ENCODE data around the gene AOX1. TPM values are rescaled to one million over a fixed set of nuclear protein-coding genes. Genes with fewer than 3 reads are reported as not detected.
"Not testable (repeated sequence)": the region's sequence is repeated elsewhere in the genome, so short reads cannot be mapped to it uniquely, and the experiment has no call there.

AOX1 gene
- total RNA-seq, 1 experiment from 2014 or later: 27.5 TPM

GRCh38 chr2:200627110-200627770 is 41.4 kb downstream of the AOX1 start:
- DNase-seq (ENCODE audit: low read depth): no peak

DNA sequence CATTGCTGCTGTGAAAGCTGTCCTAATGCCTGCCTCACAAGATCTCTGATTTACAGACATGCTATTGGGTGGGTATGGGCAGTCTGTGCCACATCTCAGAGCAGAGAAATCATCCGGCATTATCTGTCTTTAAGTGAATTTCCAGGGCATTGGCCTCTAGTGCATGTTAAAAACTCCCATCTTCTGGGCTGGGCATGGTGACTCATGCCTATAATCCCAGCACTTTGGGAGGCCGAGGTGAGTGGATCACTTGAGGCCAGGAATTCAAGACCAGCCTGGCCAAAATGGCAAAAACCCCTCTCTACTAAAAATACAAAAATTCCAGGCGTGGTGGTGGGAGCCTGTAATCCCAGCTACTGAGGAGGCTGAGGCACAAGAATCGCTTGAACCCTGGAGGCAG is 42.6 kb downstream of the AOX1 start:
- peak; percentile 56 for DNase-seq (ENCODE audit: low read depth)

- DNase-seq (ENCODE audit: low read depth): no peak
Observed at GRCh38 chr2:200631287-200631686, 45.5 kb downstream of the AOX1 start.

DNA sequence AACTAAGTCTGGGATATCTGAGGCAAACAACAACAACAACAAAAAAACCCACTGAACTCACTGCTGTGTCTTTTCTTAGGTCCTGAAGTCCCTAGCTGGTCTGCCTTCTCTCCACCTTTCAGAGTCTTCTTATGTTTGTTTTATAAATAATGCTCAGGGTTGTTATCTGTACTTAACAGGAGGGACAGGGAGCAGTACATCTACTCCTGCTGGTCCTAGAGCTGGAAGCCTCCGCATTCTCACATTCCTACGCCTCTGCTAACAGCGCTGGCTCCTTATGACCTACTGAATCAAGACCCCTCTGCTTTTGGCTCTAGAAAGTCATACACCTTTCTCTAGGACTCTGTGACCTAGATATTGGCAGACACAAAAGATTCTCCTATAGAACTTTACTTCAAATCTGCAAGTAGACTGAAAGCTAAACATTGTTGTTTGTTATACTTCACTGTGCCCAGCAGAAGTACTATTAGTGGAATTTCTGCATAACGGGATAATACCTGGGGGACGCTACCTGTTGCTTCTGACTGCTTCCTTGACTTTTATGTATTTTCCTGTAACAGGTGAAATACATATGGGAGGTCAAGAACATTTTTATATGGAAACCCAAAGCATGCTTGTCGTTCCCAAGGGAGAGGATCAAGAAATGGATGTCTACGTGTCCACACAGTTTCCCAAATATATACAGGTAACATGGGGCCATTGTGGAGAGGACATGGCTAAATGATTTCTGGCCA is 48.6 kb downstream of the AOX1 start:
- DNase-seq (ENCODE audit: low read depth): no peak

DNA sequence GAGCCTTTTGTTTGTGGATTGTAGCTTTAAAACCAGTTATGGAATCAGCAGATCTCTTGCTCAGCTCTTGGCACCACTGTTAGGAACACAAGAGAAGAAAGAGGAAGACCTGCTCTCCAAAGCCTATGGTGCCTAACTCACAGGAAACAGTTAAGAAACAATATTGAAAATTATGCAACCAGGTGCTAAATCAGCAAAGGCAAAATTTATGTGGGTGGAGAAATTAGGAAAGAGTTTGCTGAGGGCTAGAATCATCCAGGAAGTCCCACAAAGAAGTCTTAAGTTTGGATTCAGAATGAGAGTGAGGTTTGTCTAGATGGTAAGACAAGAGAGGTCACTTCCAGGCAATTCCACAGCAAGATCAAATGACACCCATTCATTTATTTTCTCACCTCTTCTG is 49.4 kb downstream of the AOX1 start:
- no peak for DNase-seq (ENCODE audit: low read depth)

DNA sequence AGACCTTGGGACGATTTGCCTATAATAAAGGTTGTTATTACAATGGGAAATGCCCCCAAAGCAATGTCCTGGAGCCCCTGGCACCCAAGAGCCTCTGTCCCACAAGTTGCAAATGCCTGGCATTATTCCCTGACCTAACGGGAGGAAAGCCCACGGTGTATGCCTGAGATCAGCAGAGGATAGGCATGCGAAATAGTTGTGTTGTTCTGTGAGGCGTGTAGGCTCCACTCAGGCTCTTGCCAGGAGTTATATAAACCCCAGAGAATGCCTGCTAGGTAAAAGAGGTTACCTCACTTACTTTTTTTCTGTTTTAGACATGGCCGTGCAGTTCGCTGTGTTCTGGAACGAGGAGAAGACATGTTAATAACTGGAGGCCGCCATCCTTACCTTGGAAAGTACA is 52.1 kb downstream of the AOX1 start:
- no peak for DNase-seq (ENCODE audit: low read depth)

GRCh38 chr2:200640176-200640575 is 54.4 kb downstream of the AOX1 start:
- DNase-seq (ENCODE audit: low read depth): no peak

GRCh38 chr2:200640901-200641300 is 55.1 kb downstream of the AOX1 start:
- DNase-seq (ENCODE audit: low read depth): no peak

GRCh38 chr2:200648518-200649281 is 62.9 kb downstream of the AOX1 start:
- not testable (repeated sequence) for DNase-seq (ENCODE audit: low read depth)

DNA sequence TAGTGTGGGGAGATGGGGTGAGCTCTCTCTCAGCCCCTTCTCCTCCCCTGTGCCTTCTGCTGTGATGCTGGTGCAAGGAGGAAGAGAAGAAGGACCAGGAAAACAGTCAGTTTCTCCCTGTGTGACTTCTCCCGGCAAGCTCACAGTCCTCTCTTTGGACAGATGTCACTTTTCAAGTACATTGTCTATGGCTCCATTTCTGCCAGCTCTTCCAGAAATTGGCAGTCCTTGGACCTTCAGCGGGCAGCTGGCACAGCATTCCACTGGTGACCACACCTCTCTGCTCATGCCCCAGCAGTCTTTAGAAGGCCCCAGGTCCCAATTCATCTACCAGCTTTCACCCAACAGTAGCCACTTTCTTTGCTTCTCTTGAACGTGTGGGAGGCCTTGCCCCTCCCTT is 63.9 kb downstream of the AOX1 start:
- no peak for DNase-seq (ENCODE audit: low read depth)

DNA sequence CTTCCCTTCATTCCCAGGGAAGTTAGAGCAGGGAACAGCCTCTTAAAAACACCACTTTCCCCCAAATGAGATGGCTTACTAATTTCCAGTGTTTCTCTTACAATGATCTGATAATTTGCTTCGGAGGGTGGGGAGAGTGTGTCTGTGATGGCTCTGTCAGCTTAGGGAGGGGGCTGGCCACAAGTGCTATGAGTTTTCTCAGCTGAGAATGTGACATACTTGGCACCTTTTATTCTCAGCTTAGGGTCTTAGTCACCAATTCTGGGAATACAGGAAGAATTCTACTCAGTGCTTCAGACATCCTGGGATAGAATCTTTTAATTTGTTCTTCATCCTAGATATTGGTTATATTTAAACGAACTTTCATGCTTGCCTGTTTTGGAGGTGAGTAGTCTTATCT is 64.4 kb downstream of the AOX1 start:
- no peak for DNase-seq (ENCODE audit: low read depth)

DNA sequence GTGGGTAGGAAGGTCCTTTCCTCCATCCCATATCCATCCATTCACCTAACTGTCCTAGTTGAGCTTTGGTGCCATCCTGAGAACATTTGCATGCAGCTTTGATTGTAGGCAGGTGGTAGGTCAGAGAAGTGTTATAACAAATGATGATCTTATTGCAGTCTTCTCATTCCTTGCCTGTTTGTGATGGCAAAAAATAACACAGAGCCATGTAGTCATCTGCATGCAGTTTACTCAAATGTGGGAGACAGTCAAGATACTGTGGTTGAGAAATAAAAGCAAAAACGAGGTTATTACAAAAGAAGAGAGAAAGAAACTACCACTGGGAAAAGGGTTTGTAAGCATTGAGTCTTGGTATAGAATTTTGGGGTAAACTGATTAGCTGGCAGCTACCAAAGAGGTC is 66.3 kb downstream of the AOX1 start:
- no peak for DNase-seq (ENCODE audit: low read depth)

- no peak for DNase-seq (ENCODE audit: low read depth)
Observed at GRCh38 chr2:200653021-200653420, 67.2 kb downstream of the AOX1 start.

GRCh38 chr2:200654823-200655222 is 69.0 kb downstream of the AOX1 start:
- no peak for DNase-seq (ENCODE audit: low read depth)

DNA sequence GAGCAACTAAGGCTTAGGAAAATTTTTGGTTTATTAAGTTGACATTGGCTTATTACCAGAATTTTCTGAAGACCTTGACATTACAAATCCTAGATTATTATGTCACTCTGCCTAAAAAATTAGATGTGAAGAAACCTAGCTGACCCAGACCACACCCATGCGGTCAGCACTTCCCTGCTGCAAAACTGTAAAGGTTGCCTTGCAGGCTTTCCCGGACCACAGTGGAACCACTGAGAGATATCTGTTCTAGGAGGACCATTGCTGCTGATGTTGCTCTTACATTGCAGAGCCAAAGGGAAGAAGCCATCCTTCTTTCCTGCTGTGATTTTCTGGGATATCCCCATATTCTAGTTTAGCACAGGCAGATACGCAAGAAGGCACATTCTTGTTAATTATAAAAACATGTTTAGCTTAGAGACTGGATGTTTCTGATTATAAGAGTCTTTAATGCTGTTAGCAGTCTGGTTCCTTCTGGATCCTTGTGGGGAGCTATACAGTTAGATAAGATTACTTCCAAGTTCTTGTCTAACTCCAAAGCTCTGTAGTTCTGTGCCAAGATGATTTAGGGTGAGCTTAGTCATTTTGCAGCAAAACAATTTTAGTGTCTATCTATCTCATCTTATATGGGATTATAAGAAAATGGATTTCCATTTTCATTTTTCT is 70.2 kb downstream of the AOX1 start:
- peak; percentile 7 for DNase-seq (ENCODE audit: low read depth)

- DNase-seq (ENCODE audit: low read depth): peak; percentile 53
Observed at GRCh38 chr2:200658278-200658864, 72.6 kb downstream of the AOX1 start.

DNA sequence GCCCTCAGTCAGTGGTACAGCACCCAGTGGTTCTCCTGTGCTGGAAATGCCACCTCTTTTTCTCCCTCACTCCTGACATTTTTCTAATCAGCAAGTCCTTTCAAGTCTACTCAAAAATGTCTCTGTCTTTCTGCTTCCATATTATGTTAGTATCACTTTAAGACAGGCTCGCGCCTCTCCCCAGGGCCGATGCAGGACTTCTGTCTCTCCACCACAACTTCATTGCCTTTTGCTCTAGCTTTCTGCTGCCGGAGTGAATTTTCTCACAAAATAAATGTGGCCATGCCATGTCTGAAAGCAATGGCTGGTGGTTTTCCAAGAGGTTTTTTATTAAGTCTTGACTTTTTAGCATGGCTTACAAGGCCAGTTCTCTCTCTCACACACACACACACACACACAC is 73.6 kb downstream of the AOX1 start:
- DNase-seq (ENCODE audit: low read depth): no peak

GRCh38 chr2:200661477-200661876 is 75.7 kb downstream of the AOX1 start:
- DNase-seq (ENCODE audit: low read depth): no peak

DNA sequence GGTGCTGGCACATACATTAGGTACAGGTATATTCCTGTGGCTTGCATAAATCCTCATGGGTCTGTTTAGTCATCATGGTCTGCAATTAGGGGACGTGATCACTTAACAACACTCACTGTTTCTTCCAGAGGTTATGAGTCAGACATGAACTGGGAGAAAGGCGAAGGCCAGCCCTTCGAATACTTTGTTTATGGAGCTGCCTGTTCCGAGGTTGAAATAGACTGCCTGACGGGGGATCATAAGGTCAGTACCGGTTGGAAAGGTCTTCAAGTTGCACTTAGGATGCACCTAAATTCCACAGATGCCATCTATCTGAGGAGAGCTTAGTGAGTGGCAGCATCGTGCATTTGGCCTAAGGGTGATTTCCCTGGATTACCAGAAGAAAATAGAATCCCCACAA is 76.9 kb downstream of the AOX1 start:
- DNase-seq (ENCODE audit: low read depth): peak; percentile 77

GRCh38 chr2:200664770-200665494 is 79.1 kb downstream of the AOX1 start:
- no peak for DNase-seq (ENCODE audit: low read depth)

Data from RPMI7951 (cell line).